Measurements from ENCODE around the gene NR0B2. TPM values are rescaled to one million over a fixed set of nuclear protein-coding genes. Genes with fewer than 3 reads are reported as not detected.

The NR0B2 gene
- total and polyA plus RNA-seq, 2 of the 13 experiments (the other 11 are each of a cell fraction or from before 2014, with no cell fraction given), result 72.5 to 133 TPM

DNA sequence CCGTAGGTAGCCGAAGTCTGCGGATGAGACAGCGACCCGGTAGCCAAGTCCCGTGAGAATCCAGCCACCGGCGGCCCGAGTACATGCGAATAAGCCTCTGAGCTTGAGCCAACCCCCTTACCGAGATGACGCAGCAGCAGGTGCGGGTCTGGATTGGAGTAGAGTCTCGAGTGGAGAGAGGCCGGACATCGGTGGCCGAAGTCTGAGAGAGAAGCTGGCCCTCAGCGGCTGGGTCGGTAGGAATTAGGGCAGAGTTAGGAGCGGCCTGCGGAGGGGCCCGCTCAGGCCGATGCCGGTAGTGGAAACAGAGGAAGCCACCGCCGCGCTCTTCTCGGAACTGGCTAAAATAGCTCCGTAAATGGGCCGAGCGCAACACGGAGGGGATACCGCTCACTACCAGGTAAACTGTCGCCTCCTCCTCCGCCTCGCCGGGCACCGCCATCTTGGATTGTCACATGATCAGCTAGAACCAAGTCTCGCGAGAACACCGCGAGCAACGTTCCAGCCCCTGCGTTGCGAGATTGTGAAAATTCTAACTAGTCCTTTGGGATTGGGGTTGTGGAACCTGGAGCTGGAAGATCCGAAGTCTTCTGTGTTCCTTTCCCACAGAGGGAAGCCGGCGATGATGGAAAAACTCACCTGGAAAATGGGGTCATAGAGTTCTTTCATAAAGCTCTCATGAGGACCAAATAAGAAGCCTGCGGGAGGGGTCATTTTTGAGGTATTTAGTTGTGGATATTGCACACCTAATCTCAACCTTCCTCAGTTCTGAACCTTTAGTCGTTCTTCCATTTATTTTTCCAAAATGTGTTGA lies 13.6 kb downstream of the NR0B2 start, which contains the start of gene GPATCH3 (continued):
- TF ChIP-seq ZHX2 (IDR thresholded peaks at IDR 0.05; ENCODE audit: low read depth) (peak; percentile 74), ZHX2 (CRISPR knock-in tag; IDR thresholded peaks at IDR 0.05; ENCODE audit: borderline replicate concordance) (no peak), KDM5A (IDR thresholded peaks at IDR 0.05; ENCODE audit: borderline replicate concordance, low read length) (peak; percentile 100), ZNF672 (CRISPR knock-in tag; IDR thresholded peaks at IDR 0.05) (no peak), ZBTB4 (CRISPR knock-in tag; IDR thresholded peaks at IDR 0.05; ENCODE audit: borderline replicate concordance) (no peak), KLF12 (CRISPR knock-in tag; IDR thresholded peaks at IDR 0.05; ENCODE audit: borderline replicate concordance) (no peak), STAT5B (CRISPR knock-in tag; IDR thresholded peaks at IDR 0.05) (no peak), ZNF496 (CRISPR knock-in tag; IDR thresholded peaks at IDR 0.05; ENCODE audit: insufficient replicate concordance) (no peak), TMF1 (CRISPR knock-in tag; IDR thresholded peaks at IDR 0.05; ENCODE audit: low read depth) (peak; percentile 82; the same call in 1 of the 2 replicates), ASH2L (IDR thresholded peaks at IDR 0.05; ENCODE audit: insufficient read length, low read depth, low read length) (peak; percentile 93), ARNT (IDR thresholded peaks at IDR 0.05) (no peak), ZSCAN5A (CRISPR knock-in tag; IDR thresholded peaks at IDR 0.05; ENCODE audit: borderline replicate concordance) (peak; percentile 84; the same call in 1 of the 2 replicates), MEIS1 (CRISPR knock-in tag; IDR thresholded peaks at IDR 0.05; ENCODE audit: borderline replicate concordance) (no peak; the same call in 1 of the 2 replicates), NCOA1 (CRISPR knock-in tag; IDR thresholded peaks at IDR 0.05) (0 out of 2 replicates have a peak, but pooled peaks have one; percentile 18), NFE2L1 (CRISPR knock-in tag; IDR thresholded peaks at IDR 0.05; ENCODE audit: borderline replicate concordance) (no peak), ZNF225 (CRISPR knock-in tag; IDR thresholded peaks at IDR 0.05) (peak; percentile 89), MXD4 (CRISPR knock-in tag; IDR thresholded peaks at IDR 0.05) (no peak)
- TF ChIP-seq, protein P1, sequence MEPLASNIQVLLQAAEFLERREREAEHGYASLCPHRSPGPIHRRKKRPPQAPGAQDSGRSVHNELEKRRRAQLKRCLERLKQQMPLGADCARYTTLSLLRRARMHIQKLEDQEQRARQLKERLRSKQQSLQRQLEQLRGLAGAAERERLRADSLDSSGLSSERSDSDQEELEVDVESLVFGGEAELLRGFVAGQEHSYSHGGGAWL (CRISPR knock-in tag; IDR thresholded peaks at IDR 0.05), result peak; percentile 74; the same call in 1 of the 2 replicates

Measured in HepG2 (cell line).